Esophagus squamous epithelium (tissue), 4 donors: ENCODE results near the gene RAB39B.

ENCODE experiments used
- POLR2A ChIP-seq, 4 donors: fragments of 450-650 bp; IDR thresholded peaks; one replicate each; pipeline ENCODE4 v1.6.1; 2017; ENCODE audit warnings: antibody characterized with exemption in 4 of 4, mild to moderate bottlenecking in 4 of 4, moderate library complexity in 3 of 4
- TF ChIP-seq, protein P1 (sequence below), 6 experiments: fragments of 450-650 bp in 4 of 6; fragments of 200-600 bp in 2 of 6; sonication (generic) in 2 of 6; IDR thresholded peaks; one replicate each; pipeline ENCODE4 v1.5.1; 2016 to 2019; ENCODE audit warnings: antibody characterized with exemption in 6 of 6, mild to moderate bottlenecking in 4 of 6, moderate library complexity in 4 of 6

DNA sequence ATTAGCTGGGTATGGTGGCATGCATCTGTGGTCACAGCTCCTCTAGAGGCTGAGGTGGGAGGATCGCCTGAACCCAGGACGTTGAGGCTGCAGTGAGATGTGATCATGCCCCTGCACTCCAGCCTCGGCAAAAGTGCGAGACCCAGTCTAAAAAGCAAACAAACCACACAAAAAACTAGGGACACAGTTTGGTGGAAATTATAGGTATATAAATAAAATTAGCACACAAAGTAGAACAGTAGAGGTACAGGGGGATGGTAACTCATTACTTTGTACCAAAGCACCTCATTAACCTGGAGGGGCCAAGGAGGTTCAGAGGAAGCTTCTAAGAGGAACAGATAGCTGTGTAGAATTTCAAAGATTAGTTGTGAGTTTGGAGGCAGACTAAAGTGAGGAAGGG is 42.9 kb downstream of the RAB39B start:
- no peak for TF ChIP-seq POLR2A (IDR thresholded peaks at IDR 0.05)
- TF ChIP-seq, protein P1, sequence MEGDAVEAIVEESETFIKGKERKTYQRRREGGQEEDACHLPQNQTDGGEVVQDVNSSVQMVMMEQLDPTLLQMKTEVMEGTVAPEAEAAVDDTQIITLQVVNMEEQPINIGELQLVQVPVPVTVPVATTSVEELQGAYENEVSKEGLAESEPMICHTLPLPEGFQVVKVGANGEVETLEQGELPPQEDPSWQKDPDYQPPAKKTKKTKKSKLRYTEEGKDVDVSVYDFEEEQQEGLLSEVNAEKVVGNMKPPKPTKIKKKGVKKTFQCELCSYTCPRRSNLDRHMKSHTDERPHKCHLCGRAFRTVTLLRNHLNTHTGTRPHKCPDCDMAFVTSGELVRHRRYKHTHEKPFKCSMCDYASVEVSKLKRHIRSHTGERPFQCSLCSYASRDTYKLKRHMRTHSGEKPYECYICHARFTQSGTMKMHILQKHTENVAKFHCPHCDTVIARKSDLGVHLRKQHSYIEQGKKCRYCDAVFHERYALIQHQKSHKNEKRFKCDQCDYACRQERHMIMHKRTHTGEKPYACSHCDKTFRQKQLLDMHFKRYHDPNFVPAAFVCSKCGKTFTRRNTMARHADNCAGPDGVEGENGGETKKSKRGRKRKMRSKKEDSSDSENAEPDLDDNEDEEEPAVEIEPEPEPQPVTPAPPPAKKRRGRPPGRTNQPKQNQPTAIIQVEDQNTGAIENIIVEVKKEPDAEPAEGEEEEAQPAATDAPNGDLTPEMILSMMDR (IDR thresholded peaks at IDR 0.05) = no peak
